Activated naive CD8-positive, alpha-beta T cell treated with anti-CD3 and anti-CD28 coated beads, Interleukin-2, amount 10 ng/mL, durations not matched to agents 7 days and 5 days (primary cell): ENCODE measurements around the gene NHEJ1. TPM values are rescaled to one million over a fixed set of nuclear protein-coding genes. Genes with fewer than 3 reads are reported as not detected.

Experiments
- ATAC-seq: fragments of 150-1000 bp; cut with Tn5 transposase; one replicate; pipeline ENCODE4 v1.10.0; 2021; ENCODE audit warnings: low read depth, moderate library complexity
- POLR2A ChIA-PET: fragments of 350-600 bp; sonication (Branson Sonifier 250); formaldehyde crosslinking; loops from one replicate; lab custom pipeline; 2021; ENCODE audit warnings: antibody characterized with exemption; lab: Charles Lee
- DNase-seq: peaks from one replicate; pipeline ENCODE4 v3.0.0; 2021
- H3K27ac Mint-ChIP-seq: one replicate; pipeline ENCODE4 v1.8.0; 2022; ENCODE audit warnings: mild to moderate bottlenecking, mixed read lengths
- H3K27me3 Mint-ChIP-seq: one replicate; pipeline ENCODE4 v1.8.0; 2022; ENCODE audit warnings: mild to moderate bottlenecking, moderate library complexity, mixed read lengths
- H3K36me3 Mint-ChIP-seq: one replicate; pipeline ENCODE4 v1.8.0; 2021; ENCODE audit warnings: mild to moderate bottlenecking, mixed read lengths
- H3K4me1 Mint-ChIP-seq: one replicate; pipeline ENCODE4 v1.8.0; 2021; ENCODE audit warnings: mixed read lengths
- H3K4me3 Mint-ChIP-seq: one replicate; pipeline ENCODE4 v1.8.0; 2022; ENCODE audit warnings: mild to moderate bottlenecking, moderate library complexity, mixed read lengths
- H3K9me3 Mint-ChIP-seq: one replicate; pipeline ENCODE4 v1.8.0; 2021; ENCODE audit warnings: mixed read lengths
- total RNA-seq, 2 experiments: library from RNA; stranded (reverse); gene quantifications; one replicate each; pipeline ENCODE4 v1.2.3, GENCODE V29; 2021

NHEJ1 gene
- total RNA-seq, 2 experiments from 2014 or later: 16.7 to 17.1 TPM

GRCh38 chr2:219107758-219108157 is 52.9 kb downstream of the NHEJ1 start:
- POLR2A ChIA-PET: no interaction called here

GRCh38 chr2:219106251-219106650 is 54.4 kb downstream of the NHEJ1 start:
- H3K4me1 Mint-ChIP-seq: peaks cover 22% of the 10 kb centered on the region

More at GRCh38 chr2:219107758-219108157, 52.9 kb downstream of the NHEJ1 start:
- H3K27me3 Mint-ChIP-seq: peaks cover 2% of the 10 kb centered on the region
- H3K27ac Mint-ChIP-seq: no peak overlapping the region
- H3K4me1 Mint-ChIP-seq: peaks cover 22% of the 10 kb centered on the region
- DNase-seq: no peak
- no peak overlapping the region for H3K4me3 Mint-ChIP-seq
- peaks cover 8% of the 10 kb centered on the region for H3K36me3 Mint-ChIP-seq
- no peaks in the 10 kb centered on the region for H3K9me3 Mint-ChIP-seq
- ATAC-seq: no peak

DNA sequence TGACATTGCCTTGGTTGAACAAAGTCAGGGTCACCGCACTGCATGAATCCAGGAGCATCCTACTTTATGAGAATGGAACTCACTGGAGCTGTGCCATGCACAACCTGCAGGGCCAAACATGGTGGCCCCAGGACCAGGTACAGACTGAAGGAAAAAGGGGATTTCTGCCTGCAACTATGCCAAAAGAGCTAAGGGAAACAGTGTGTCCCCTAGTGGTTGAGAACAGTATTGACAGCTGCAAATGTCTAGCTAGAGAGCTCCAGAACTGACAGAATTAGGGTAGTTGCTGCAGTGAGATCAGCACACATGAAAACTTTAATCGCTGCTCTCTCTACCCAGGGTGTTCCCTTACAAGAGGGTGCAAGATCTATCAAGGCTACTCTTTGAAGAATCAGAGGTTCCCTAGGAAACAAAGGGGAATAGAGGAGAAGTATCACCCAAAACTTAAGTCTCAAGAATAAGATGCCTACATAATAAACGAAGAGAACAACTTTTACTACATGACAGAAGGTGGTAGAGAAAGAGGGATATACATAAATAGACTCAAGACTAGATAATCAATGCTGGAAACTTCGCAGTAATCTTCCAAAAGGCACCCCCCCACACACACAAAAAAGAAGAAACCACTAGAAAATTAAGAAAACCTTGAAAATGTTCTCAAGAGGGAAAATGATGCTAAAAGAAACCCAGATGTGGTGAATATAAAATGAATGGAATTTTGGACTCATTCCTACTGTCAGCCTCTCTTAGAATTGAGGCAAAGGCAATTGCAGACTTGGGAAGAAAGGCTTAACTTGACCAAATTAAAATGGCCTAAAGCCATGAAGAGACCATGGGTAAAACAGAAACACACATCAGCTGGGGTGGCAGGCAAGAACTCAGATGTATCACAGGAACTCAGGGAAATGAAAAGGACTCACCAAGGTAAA is 56.2 kb downstream of the NHEJ1 start:
- H3K4me1 Mint-ChIP-seq: peaks cover 16% of the 10 kb centered on the region
- H3K9me3 Mint-ChIP-seq: no peaks in the 10 kb centered on the region
- no peak overlapping the region for H3K27ac Mint-ChIP-seq
- POLR2A ChIA-PET: interaction anchor here (0.8 kb wide), 1 partner anchor 949 kb away, joined by 3 read pairs; no protein-coding TSS in a partner anchor
- peaks cover 2% of the 10 kb centered on the region for H3K27me3 Mint-ChIP-seq
- H3K4me3 Mint-ChIP-seq: no peak overlapping the region
- peaks cover 5% of the 10 kb centered on the region for H3K36me3 Mint-ChIP-seq
- no peak for DNase-seq
- peak; percentile 39 for ATAC-seq

More at GRCh38 chr2:219106251-219106650, 54.4 kb downstream of the NHEJ1 start:
- Mint-ChIP-seq H3K27ac (no peak overlapping the region), H3K27me3 (peaks cover 2% of the 10 kb centered on the region), H3K9me3 (no peaks in the 10 kb centered on the region), H3K4me3 (no peak overlapping the region), H3K36me3 (peaks cover 8% of the 10 kb centered on the region)
- ATAC-seq: no peak
- no peak for DNase-seq
- POLR2A ChIA-PET: no interaction called here

- no peak for ATAC-seq
Measured at GRCh38 chr2:219099329-219099728, 61.3 kb downstream of the NHEJ1 start.

GRCh38 chr2:219095406-219095935 is 65.1 kb downstream of the NHEJ1 start:
- H3K27ac Mint-ChIP-seq: no peak overlapping the region
- no peaks in the 10 kb centered on the region for H3K36me3 Mint-ChIP-seq
- no peak for DNase-seq
- H3K4me3 Mint-ChIP-seq: no peak overlapping the region
- POLR2A ChIA-PET: no interaction called here
- H3K27me3 Mint-ChIP-seq: no peaks in the 10 kb centered on the region
- no peak for ATAC-seq
- H3K4me1 Mint-ChIP-seq: peaks cover 3% of the 10 kb centered on the region
- no peaks in the 10 kb centered on the region for H3K9me3 Mint-ChIP-seq

More at GRCh38 chr2:219099329-219099728, 61.3 kb downstream of the NHEJ1 start:
- Mint-ChIP-seq H3K27me3 (peaks cover 2% of the 10 kb centered on the region), H3K4me3 (no peak overlapping the region), H3K9me3 (no peaks in the 10 kb centered on the region), H3K36me3 (peaks cover 2% of the 10 kb centered on the region), H3K27ac (no peak overlapping the region), H3K4me1 (peaks cover 5% of the 10 kb centered on the region)
- DNase-seq: no peak
- POLR2A ChIA-PET: no interaction called here

- Mint-ChIP-seq H3K27ac (no peak overlapping the region), H3K27me3 (no peaks in the 10 kb centered on the region), H3K4me1 (peaks cover 3% of the 10 kb centered on the region), H3K4me3 (no peak overlapping the region), H3K9me3 (no peaks in the 10 kb centered on the region), H3K36me3 (peaks cover 2% of the 10 kb centered on the region)
- POLR2A ChIA-PET: no interaction called here
- no peak for DNase-seq
- no peak for ATAC-seq
Measured at GRCh38 chr2:219094171-219094570, 66.4 kb downstream of the NHEJ1 start.

- H3K4me3 Mint-ChIP-seq: no peak overlapping the region
- POLR2A ChIA-PET: interaction anchor here (0.9 kb wide), 1 partner anchor 10 kb away, joined by 3 read pairs; no protein-coding TSS in a partner anchor
- ATAC-seq: no peak
Measured at GRCh38 chr2:219090436-219091299, 69.9 kb downstream of the NHEJ1 start.

DNA sequence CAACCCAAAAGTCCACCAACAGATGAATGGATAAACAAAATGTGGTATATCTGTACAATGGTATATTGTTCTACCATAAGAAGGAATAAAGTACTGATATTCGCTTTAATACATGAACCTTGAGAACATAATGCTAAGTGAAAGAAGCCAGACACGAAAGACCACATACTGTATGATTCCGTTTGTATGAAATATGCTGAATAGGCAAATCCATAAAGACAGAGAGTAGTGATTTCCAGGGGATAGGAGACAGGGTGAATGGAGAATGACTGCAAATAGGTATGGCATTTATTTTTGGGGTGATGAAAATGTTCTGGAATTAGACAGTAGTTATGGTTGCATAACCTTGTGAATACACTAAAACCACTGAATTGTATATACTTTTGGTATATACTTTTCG is 71.3 kb downstream of the NHEJ1 start:
- H3K9me3 Mint-ChIP-seq: no peaks in the 10 kb centered on the region
- no peak overlapping the region for H3K4me3 Mint-ChIP-seq
- ATAC-seq (no peak), DNase-seq (no peak)
- POLR2A ChIA-PET: no interaction called here
- H3K27ac Mint-ChIP-seq: no peak overlapping the region
- peaks cover 17% of the 10 kb centered on the region for H3K4me1 Mint-ChIP-seq
- peaks cover 5% of the 10 kb centered on the region for H3K36me3 Mint-ChIP-seq
- no peaks in the 10 kb centered on the region for H3K27me3 Mint-ChIP-seq

More at GRCh38 chr2:219090436-219091299, 69.9 kb downstream of the NHEJ1 start:
- no peak for DNase-seq
- Mint-ChIP-seq H3K9me3 (no peaks in the 10 kb centered on the region), H3K4me1 (peaks cover 8% of the 10 kb centered on the region), H3K27ac (no peak overlapping the region), H3K27me3 (no peaks in the 10 kb centered on the region), H3K36me3 (peaks cover 5% of the 10 kb centered on the region)

- no peak overlapping the region for H3K4me3 Mint-ChIP-seq
- DNase-seq (no peak), ATAC-seq (no peak)
- POLR2A ChIA-PET: interaction anchor here (0.5 kb wide), 1 partner anchor 124 kb away, joined by 4 read pairs; no protein-coding TSS in a partner anchor
- H3K4me1 Mint-ChIP-seq: peaks cover 15% of the 10 kb centered on the region
- H3K27ac Mint-ChIP-seq: no peak overlapping the region
- H3K9me3 Mint-ChIP-seq: no peaks in the 10 kb centered on the region
- H3K27me3 Mint-ChIP-seq: no peaks in the 10 kb centered on the region
- H3K36me3 Mint-ChIP-seq: peaks cover 5% of the 10 kb centered on the region
Measured at GRCh38 chr2:219087848-219088247, 72.8 kb downstream of the NHEJ1 start.

DNA sequence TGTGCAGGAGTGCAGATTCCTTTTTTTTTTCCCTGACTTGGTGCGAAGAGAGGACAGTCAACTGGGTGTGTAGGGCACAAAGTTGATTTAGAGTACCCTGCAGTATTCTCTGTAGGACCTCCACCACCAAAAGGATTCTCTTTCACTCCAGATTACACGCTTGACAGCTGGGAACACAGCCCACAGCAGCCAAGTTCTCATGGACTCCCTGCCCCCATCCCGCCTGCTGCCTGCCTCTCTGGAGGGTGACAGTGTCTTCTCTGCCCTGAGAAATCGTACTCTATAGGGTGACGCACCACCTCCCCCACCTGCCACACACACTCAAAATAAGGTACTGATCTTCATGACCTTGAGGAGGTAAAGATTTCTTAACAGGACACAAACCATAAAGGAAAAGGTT is 73.3 kb downstream of the NHEJ1 start:
- H3K4me3 Mint-ChIP-seq: no peak overlapping the region
- DNase-seq: no peak
- H3K36me3 Mint-ChIP-seq: peaks cover 5% of the 10 kb centered on the region
- peaks cover 15% of the 10 kb centered on the region for H3K4me1 Mint-ChIP-seq
- no peak for ATAC-seq
- POLR2A ChIA-PET: interaction anchor here (0.5 kb wide), 1 partner anchor 124 kb away, joined by 4 read pairs; no protein-coding TSS in a partner anchor
- H3K27ac Mint-ChIP-seq: no peak overlapping the region
- no peaks in the 10 kb centered on the region for H3K27me3 Mint-ChIP-seq
- H3K9me3 Mint-ChIP-seq: no peaks in the 10 kb centered on the region

DNA sequence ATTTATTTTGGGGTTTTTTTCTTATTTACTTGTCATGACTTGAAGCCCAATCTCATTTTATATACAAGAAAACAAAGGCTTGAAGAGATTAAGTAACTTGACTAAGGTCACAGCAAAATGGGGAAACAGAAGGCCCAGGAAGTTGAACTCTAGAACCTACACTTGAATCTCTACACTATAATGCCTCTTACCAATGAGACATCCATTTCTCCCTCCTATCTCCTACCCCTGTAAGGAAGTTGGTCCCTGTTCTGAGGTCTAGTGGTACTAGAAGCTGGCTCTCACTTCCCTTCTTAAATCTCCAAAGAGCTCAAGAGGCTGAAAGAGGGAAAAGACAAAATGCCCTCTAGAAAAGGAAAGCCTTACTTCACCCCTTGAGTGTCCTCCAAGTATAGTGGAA is 74.4 kb downstream of the NHEJ1 start:
- H3K27me3 Mint-ChIP-seq: no peaks in the 10 kb centered on the region
- H3K4me1 Mint-ChIP-seq: peaks cover 15% of the 10 kb centered on the region
- H3K36me3 Mint-ChIP-seq: peaks cover 5% of the 10 kb centered on the region
- H3K9me3 Mint-ChIP-seq: no peaks in the 10 kb centered on the region
- POLR2A ChIA-PET: no interaction called here
- H3K4me3 Mint-ChIP-seq: no peak overlapping the region
- no peak overlapping the region for H3K27ac Mint-ChIP-seq
- DNase-seq: no peak
- no peak for ATAC-seq

DNA sequence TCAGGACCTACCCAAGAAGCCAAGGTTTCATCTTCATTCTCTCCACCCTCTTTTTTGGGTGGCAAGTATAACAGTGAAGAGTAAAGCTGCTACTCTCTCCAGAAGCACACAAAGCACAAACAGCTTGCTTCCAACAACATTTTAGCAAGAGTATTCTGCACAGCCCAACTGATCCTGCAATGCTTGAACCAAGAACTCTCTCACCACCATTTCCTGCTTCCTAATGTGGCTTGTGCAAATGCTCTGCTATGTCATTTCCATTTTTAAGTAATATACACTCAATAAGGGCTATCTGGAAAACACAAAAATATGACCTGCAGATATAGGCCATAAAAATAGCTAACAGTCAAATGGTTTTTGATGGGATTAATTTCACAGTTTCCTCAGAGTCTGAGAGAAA is 75.8 kb downstream of the NHEJ1 start:
- Mint-ChIP-seq H3K4me1 (peaks cover 15% of the 10 kb centered on the region), H3K4me3 (peak overlapping the region; percentile 0)

More for the DNA sequence above, 75.8 kb downstream of the NHEJ1 start:
- POLR2A ChIA-PET: no interaction called here
- H3K27ac Mint-ChIP-seq: no peak overlapping the region
- no peaks in the 10 kb centered on the region for H3K9me3 Mint-ChIP-seq
- H3K27me3 Mint-ChIP-seq: no peaks in the 10 kb centered on the region
- peaks cover 3% of the 10 kb centered on the region for H3K36me3 Mint-ChIP-seq
- ATAC-seq: peak; percentile 68
- DNase-seq: no peak
